ENCODE results near the gene TPCN2. TPM values are rescaled to one million over a fixed set of nuclear protein-coding genes. Genes with fewer than 3 reads are reported as not detected.

TPCN2 gene
- total and polyA plus RNA-seq, 3 experiments from 2014 or later, result 4.0 to 12.9 (median 12.3) TPM

- no peaks in the 10 kb centered on the region for H3K36me3 Mint-ChIP-seq
- no peaks in the 10 kb centered on the region for H3K9me3 Mint-ChIP-seq
- H3K4me1 Mint-ChIP-seq, result no peaks in the 10 kb centered on the region
- peaks cover 9 to 16% of the 10 kb centered on the region in 2 donors for H3K27me3 Mint-ChIP-seq
- no peaks in the 10 kb centered on the region for H3K9me3 ChIP-seq (ENCODE audit: low read length)
- H3K27ac Mint-ChIP-seq, result no peak overlapping the region
- H3K4me1 ChIP-seq (ENCODE audit: insufficient read depth, low read length), result no peaks in the 10 kb centered on the region
- no peaks in the 10 kb centered on the region for H3K36me3 ChIP-seq (ENCODE audit: insufficient read depth, low read length)
- POLR2A ChIA-PET, result no interaction called here
- H3K4me3 ChIP-seq (ENCODE audit: low read length), result no peak overlapping the region
- H3K27me3 ChIP-seq (ENCODE audit: insufficient read depth, low read length, poor library complexity, severe bottlenecking), result no peaks in the 10 kb centered on the region
- no peak overlapping the region for H3K27ac ChIP-seq (ENCODE audit: low read depth, low read length)
- no peak overlapping the region for H3K4me3 Mint-ChIP-seq
- DNase-seq, result no peak
- CTCF ChIA-PET, result no interaction called here
Observed at GRCh38 chr11:69002570-69003231, 46.0 kb upstream of the TPCN2 start.

GRCh38 chr11:69003301-69003865 lies 45.3 kb upstream of the TPCN2 start:
- H3K9me3 ChIP-seq (ENCODE audit: low read length), result no peaks in the 10 kb centered on the region
- H3K4me3 ChIP-seq (ENCODE audit: low read length), result no peak overlapping the region
- Mint-ChIP-seq H3K27me3 (peaks cover 10 to 16% of the 10 kb centered on the region in 2 donors), H3K9me3 (no peaks in the 10 kb centered on the region), H3K36me3 (no peaks in the 10 kb centered on the region), H3K4me3 (no peak overlapping the region), H3K4me1 (no peaks in the 10 kb centered on the region), H3K27ac (peak overlapping the region in 1 of 8 donors; percentile 17)
- POLR2A ChIA-PET, result no interaction called here
- no peak for DNase-seq
- no peaks in the 10 kb centered on the region for H3K27me3 ChIP-seq (ENCODE audit: insufficient read depth, low read length, poor library complexity, severe bottlenecking)
- H3K4me1 ChIP-seq (ENCODE audit: insufficient read depth, low read length), result no peaks in the 10 kb centered on the region
- CTCF ChIA-PET, result no interaction called here
- H3K27ac ChIP-seq (ENCODE audit: low read depth, low read length), result no peak overlapping the region
- H3K36me3 ChIP-seq (ENCODE audit: insufficient read depth, low read length), result no peaks in the 10 kb centered on the region

- H3K4me1 ChIP-seq (ENCODE audit: insufficient read depth, low read length), result no peaks in the 10 kb centered on the region
- H3K4me3 ChIP-seq (ENCODE audit: low read length), result no peak overlapping the region
- H3K9me3 ChIP-seq (ENCODE audit: low read length), result no peaks in the 10 kb centered on the region
- H3K27ac Mint-ChIP-seq, result no peak overlapping the region
- no peak for DNase-seq
- ChIA-PET CTCF (no interaction called here), POLR2A (no interaction called here)
- peaks cover 10 to 15% of the 10 kb centered on the region in 2 donors for H3K27me3 Mint-ChIP-seq
- no peaks in the 10 kb centered on the region for H3K36me3 Mint-ChIP-seq
- H3K4me3 Mint-ChIP-seq, result no peak overlapping the region
- H3K27me3 ChIP-seq (ENCODE audit: insufficient read depth, low read length, poor library complexity, severe bottlenecking), result no peaks in the 10 kb centered on the region
- H3K4me1 Mint-ChIP-seq, result no peaks in the 10 kb centered on the region
- no peaks in the 10 kb centered on the region for H3K9me3 Mint-ChIP-seq
- no peak overlapping the region for H3K27ac ChIP-seq (ENCODE audit: low read depth, low read length)
- no peaks in the 10 kb centered on the region for H3K36me3 ChIP-seq (ENCODE audit: insufficient read depth, low read length)
Observed at GRCh38 chr11:69003866-69004367, 44.8 kb upstream of the TPCN2 start.

- Histone ChIP-seq H3K36me3 (ENCODE audit: insufficient read depth, low read length) (no peaks in the 10 kb centered on the region), H3K27ac (ENCODE audit: low read depth, low read length) (no peak overlapping the region), H3K4me1 (ENCODE audit: insufficient read depth, low read length) (no peaks in the 10 kb centered on the region), H3K27me3 (ENCODE audit: insufficient read depth, low read length, poor library complexity, severe bottlenecking) (no peaks in the 10 kb centered on the region), H3K4me3 (ENCODE audit: low read length) (no peak overlapping the region), H3K9me3 (ENCODE audit: low read length) (no peaks in the 10 kb centered on the region)
- no peaks in the 10 kb centered on the region for H3K36me3 Mint-ChIP-seq
- ChIA-PET POLR2A (no interaction called here), CTCF (no interaction called here)
- no peak for DNase-seq
- H3K4me3 Mint-ChIP-seq, result no peak overlapping the region
- no peak overlapping the region for H3K27ac Mint-ChIP-seq
- no peaks in the 10 kb centered on the region for H3K9me3 Mint-ChIP-seq
- peaks cover 8 to 15% of the 10 kb centered on the region in 2 donors for H3K27me3 Mint-ChIP-seq
- H3K4me1 Mint-ChIP-seq, result no peaks in the 10 kb centered on the region
Observed at GRCh38 chr11:69004411-69005182, 44.1 kb upstream of the TPCN2 start.

- Histone ChIP-seq H3K4me3 (ENCODE audit: low read length) (no peak overlapping the region), H3K36me3 (ENCODE audit: insufficient read depth, low read length) (no peaks in the 10 kb centered on the region), H3K27me3 (ENCODE audit: insufficient read depth, low read length, poor library complexity, severe bottlenecking) (no peaks in the 10 kb centered on the region), H3K4me1 (ENCODE audit: insufficient read depth, low read length) (no peaks in the 10 kb centered on the region), H3K27ac (ENCODE audit: low read depth, low read length) (no peak overlapping the region), H3K9me3 (ENCODE audit: low read length) (no peaks in the 10 kb centered on the region)
- Mint-ChIP-seq H3K9me3 (no peaks in the 10 kb centered on the region), H3K36me3 (no peaks in the 10 kb centered on the region), H3K4me3 (no peak overlapping the region), H3K4me1 (no peaks in the 10 kb centered on the region), H3K27me3 (peaks cover 8 to 19% of the 10 kb centered on the region in 2 donors), H3K27ac (no peak overlapping the region)
- ChIA-PET POLR2A (no interaction called here), CTCF (no interaction called here)
- DNase-seq, result no peak
Observed at GRCh38 chr11:69005183-69005630, 43.5 kb upstream of the TPCN2 start.

GRCh38 chr11:69005631-69006368 lies 42.9 kb upstream of the TPCN2 start:
- no peaks in the 10 kb centered on the region for H3K36me3 ChIP-seq (ENCODE audit: insufficient read depth, low read length)
- ChIA-PET POLR2A (no interaction called here), CTCF (no interaction called here)
- Mint-ChIP-seq H3K36me3 (no peaks in the 10 kb centered on the region), H3K27ac (no peak overlapping the region), H3K27me3 (peaks cover 5 to 22% of the 10 kb centered on the region in 2 donors), H3K9me3 (no peaks in the 10 kb centered on the region), H3K4me3 (no peak overlapping the region), H3K4me1 (no peaks in the 10 kb centered on the region)
- no peak overlapping the region for H3K27ac ChIP-seq (ENCODE audit: low read depth, low read length)
- no peaks in the 10 kb centered on the region for H3K9me3 ChIP-seq (ENCODE audit: low read length)
- H3K27me3 ChIP-seq (ENCODE audit: insufficient read depth, low read length, poor library complexity, severe bottlenecking), result no peaks in the 10 kb centered on the region
- H3K4me1 ChIP-seq (ENCODE audit: insufficient read depth, low read length), result no peaks in the 10 kb centered on the region
- DNase-seq, result no peak
- H3K4me3 ChIP-seq (ENCODE audit: low read length), result no peak overlapping the region

- no peak for DNase-seq
- POLR2A ChIA-PET, result no interaction called here
- Histone ChIP-seq H3K4me1 (ENCODE audit: insufficient read depth, low read length) (no peaks in the 10 kb centered on the region), H3K27ac (ENCODE audit: low read depth, low read length) (no peak overlapping the region), H3K4me3 (ENCODE audit: low read length) (no peak overlapping the region), H3K36me3 (ENCODE audit: insufficient read depth, low read length) (no peaks in the 10 kb centered on the region), H3K9me3 (ENCODE audit: low read length) (no peaks in the 10 kb centered on the region), H3K27me3 (ENCODE audit: insufficient read depth, low read length, poor library complexity, severe bottlenecking) (peaks cover 5% of the 10 kb centered on the region)
- H3K4me1 Mint-ChIP-seq, result peaks cover 0 to 3% (median 0%) of the 10 kb centered on the region in 3 donors
- no peak overlapping the region for H3K4me3 Mint-ChIP-seq
- CTCF ChIA-PET, result no interaction called here
- H3K27me3 Mint-ChIP-seq, result peaks cover 8 to 28% of the 10 kb centered on the region in 2 donors
- H3K36me3 Mint-ChIP-seq, result no peaks in the 10 kb centered on the region
- H3K27ac Mint-ChIP-seq, result no peak overlapping the region
- no peaks in the 10 kb centered on the region for H3K9me3 Mint-ChIP-seq
Observed at GRCh38 chr11:69006816-69007215, 41.9 kb upstream of the TPCN2 start.

- no peak overlapping the region for H3K4me3 Mint-ChIP-seq
- H3K36me3 Mint-ChIP-seq, result no peaks in the 10 kb centered on the region
- peaks cover 0 to 3% (median 0%) of the 10 kb centered on the region in 3 donors for H3K4me1 Mint-ChIP-seq
- H3K27ac Mint-ChIP-seq, result no peak overlapping the region
- no peaks in the 10 kb centered on the region for H3K9me3 Mint-ChIP-seq
- ChIA-PET CTCF (no interaction called here), POLR2A (no interaction called here)
- H3K27me3 Mint-ChIP-seq, result peaks cover 9 to 33% of the 10 kb centered on the region in 2 donors
- H3K4me1 ChIP-seq (ENCODE audit: insufficient read depth, low read length), result no peaks in the 10 kb centered on the region
- no peak for DNase-seq
- no peaks in the 10 kb centered on the region for H3K36me3 ChIP-seq (ENCODE audit: insufficient read depth, low read length)
- no peak overlapping the region for H3K4me3 ChIP-seq (ENCODE audit: low read length)
- H3K27ac ChIP-seq (ENCODE audit: low read depth, low read length), result no peak overlapping the region
- no peaks in the 10 kb centered on the region for H3K9me3 ChIP-seq (ENCODE audit: low read length)
- peaks cover 9% of the 10 kb centered on the region for H3K27me3 ChIP-seq (ENCODE audit: insufficient read depth, low read length, poor library complexity, severe bottlenecking)
Observed at GRCh38 chr11:69007975-69008381, 40.8 kb upstream of the TPCN2 start.
